Body of pancreas (tissue), 4 donors: ENCODE measurements around the gene NUF2. TPM values are rescaled to one million over a fixed set of nuclear protein-coding genes. Genes with fewer than 3 reads are reported as not detected.
"Not testable (repeated sequence)": the region's sequence is repeated elsewhere in the genome, so short reads cannot be mapped to it uniquely, and the experiment has no call there.

Source experiments
- ATAC-seq: fragments of 150-250 bp; one replicate; pipeline ENCODE4 v1.9.1; 2016
- DNase-seq, 4 donors: peaks; one replicate each; pipeline ENCODE4 v3.0.0-alpha.2; 2019
- H3K27ac ChIP-seq, 4 donors: fragments of 200-600 bp; sonication (generic); 1 replicate in 3 of 4; 2 replicates in 1 of 4; pipeline versions ENCODE4 v1.5.1 to v1.6.1; 2016 to 2019; ENCODE audit warnings: mild to moderate bottlenecking in 1 of 4, mixed read lengths in 1 of 4, moderate library complexity in 1 of 4
- H3K27me3 ChIP-seq, 2 donors: fragments of 200-600 bp; sonication (generic); one replicate each; pipeline ENCODE4 v1.6.0; 2016; ENCODE audit warnings: mild to moderate bottlenecking in 1 of 2
- H3K36me3 ChIP-seq, 2 donors: fragments of 200-600 bp; sonication (generic); replicated peaks in 1 of 2; 2 replicates each; pipeline ENCODE4 v1.5.1; 2016; ENCODE audit warnings: low read depth in 2 of 2; ENCODE audit not compliant: insufficient read depth in 1 of 2
- H3K4me1 ChIP-seq: fragments of 200-600 bp; sonication (generic); one replicate; pipeline ENCODE4 v1.6.0; 2016
- H3K4me3 ChIP-seq, 2 donors: fragments of 200-600 bp; sonication (generic); 1 replicate in 1 of 2; 2 replicates in 1 of 2; pipeline ENCODE4 v1.5.1; 2016 to 2019
- H3K9me3 ChIP-seq, 3 donors: fragments of 200-600 bp; sonication (generic); 1 replicate in 2 of 3; 2 replicates in 1 of 3; pipeline ENCODE4 v1.5.1; 2016
- POLR2A ChIP-seq, 3 donors: fragments of 450-650 bp; IDR thresholded peaks; one replicate each; pipeline ENCODE4 v1.6.1; 2016; ENCODE audit warnings: antibody characterized with exemption in 3 of 3, mild to moderate bottlenecking in 2 of 3
- whole genome bisulfite sequencing, 2 donors: methylation state at CpG; one replicate each; pipeline ENCODE4 v1.1.5; 2017; 5-methylcytosine and 5-hydroxymethylcytosine counted together
- intact Hi-C: fragments of 100-400 bp; cut with DNase I; formaldehyde crosslinking; loops from one replicate; pipeline ENCODE4 v1.15.1; 2023
- total RNA-seq, 2 donors: library from RNA; depleted of rRNA; stranded (reverse); fragments of >200 nt; gene quantifications; one replicate each; pipeline ENCODE4 v1.1.0, GENCODE V29; 2016
- TF ChIP-seq, protein P1 (sequence below), 7 experiments: fragments of 450-650 bp in 4 of 7; fragments of 200-600 bp in 3 of 7; sonication (generic) in 3 of 7; IDR thresholded peaks; one replicate each; pipeline ENCODE4 v1.5.1; 2016 to 2019; ENCODE audit warnings: antibody characterized with exemption in 7 of 7

The NUF2 gene
- under 1 TPM in 1 of 2 donors, not detected in 1; 0.66 TPM for total RNA-seq

DNA sequence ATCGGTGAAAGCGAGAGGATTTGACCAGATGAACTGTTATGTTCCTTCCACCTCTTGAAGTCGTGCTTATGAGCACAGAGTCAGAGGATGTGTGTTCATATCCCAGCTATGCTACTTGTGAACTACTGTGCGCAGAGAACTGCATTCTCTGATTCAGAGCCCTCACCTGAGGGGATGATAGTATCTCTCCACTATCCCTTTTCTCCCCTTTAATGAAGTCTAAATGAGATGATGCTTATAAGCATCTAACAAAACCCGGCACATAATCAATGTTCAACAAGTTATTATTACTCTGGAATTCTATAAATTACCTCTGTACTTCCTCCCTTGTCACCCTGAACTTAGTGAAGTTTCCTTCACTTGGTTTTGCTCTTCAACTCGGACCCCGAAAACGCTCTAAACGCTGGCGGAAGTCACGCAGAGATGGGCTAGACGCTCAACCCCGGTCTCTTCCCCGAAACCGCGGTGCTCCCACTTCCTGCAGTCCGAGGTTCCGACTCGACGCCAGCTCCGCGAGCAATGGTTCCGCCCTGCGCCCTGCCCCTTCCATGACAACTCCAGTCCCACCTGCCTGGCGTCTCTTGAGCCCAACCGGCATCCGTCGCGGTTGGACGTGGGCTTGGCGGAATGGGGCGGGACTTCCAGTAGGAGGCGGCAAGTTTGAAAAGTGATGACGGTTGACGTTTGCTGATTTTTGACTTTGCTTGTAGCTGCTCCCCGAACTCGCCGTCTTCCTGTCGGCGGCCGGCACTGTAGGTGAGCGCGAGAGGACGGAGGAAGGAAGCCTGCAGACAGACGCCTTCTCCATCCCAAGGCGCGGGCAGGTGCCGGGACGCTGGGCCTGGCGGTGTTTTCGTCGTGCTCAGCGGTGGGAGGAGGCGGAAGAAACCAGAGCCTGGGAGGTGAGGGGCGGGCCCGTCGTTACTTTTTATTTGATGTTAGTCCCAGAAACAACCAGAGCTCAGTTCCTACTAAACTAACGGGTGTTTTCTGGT lies at the start of gene NUF2:
NUF2 (plus strand) TSS at position 644 of the 995 bp plus-strand sequence. CDS start 4,098 bp downstream, outside the sequence.
- Histone ChIP-seq H3K4me1 (peaks cover 16% of the 10 kb centered on the region), H3K27ac (peak within 1 kb of the TSS in 3 of 4 donors; percentile 45 to 53 (median 49)), H3K27me3 (no peaks in the 10 kb centered on the region), H3K4me3 (peak within 1 kb of the TSS; percentile 33 to 64), H3K9me3 (no peaks in the 10 kb centered on the region), H3K36me3 (peaks cover 0 to 4% of the 10 kb centered on the region in 2 donors)
- ATAC-seq (peak; percentile 100), DNase-seq (peak; percentile 97 to 98 (median 98))
- TF ChIP-seq, protein P1, sequence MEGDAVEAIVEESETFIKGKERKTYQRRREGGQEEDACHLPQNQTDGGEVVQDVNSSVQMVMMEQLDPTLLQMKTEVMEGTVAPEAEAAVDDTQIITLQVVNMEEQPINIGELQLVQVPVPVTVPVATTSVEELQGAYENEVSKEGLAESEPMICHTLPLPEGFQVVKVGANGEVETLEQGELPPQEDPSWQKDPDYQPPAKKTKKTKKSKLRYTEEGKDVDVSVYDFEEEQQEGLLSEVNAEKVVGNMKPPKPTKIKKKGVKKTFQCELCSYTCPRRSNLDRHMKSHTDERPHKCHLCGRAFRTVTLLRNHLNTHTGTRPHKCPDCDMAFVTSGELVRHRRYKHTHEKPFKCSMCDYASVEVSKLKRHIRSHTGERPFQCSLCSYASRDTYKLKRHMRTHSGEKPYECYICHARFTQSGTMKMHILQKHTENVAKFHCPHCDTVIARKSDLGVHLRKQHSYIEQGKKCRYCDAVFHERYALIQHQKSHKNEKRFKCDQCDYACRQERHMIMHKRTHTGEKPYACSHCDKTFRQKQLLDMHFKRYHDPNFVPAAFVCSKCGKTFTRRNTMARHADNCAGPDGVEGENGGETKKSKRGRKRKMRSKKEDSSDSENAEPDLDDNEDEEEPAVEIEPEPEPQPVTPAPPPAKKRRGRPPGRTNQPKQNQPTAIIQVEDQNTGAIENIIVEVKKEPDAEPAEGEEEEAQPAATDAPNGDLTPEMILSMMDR (IDR thresholded peaks at IDR 0.05) = peak in 1 of 7 experiments; percentile 34
- TF ChIP-seq POLR2A (IDR thresholded peaks at IDR 0.05) = peak in 2 of 3 donors; percentile 61 to 78
- intact Hi-C loops = no loop called here
- WGBS, 2 donors = 0 to 1% methylated on average over 37 to 58 of the region's 58 CpGs

DNA sequence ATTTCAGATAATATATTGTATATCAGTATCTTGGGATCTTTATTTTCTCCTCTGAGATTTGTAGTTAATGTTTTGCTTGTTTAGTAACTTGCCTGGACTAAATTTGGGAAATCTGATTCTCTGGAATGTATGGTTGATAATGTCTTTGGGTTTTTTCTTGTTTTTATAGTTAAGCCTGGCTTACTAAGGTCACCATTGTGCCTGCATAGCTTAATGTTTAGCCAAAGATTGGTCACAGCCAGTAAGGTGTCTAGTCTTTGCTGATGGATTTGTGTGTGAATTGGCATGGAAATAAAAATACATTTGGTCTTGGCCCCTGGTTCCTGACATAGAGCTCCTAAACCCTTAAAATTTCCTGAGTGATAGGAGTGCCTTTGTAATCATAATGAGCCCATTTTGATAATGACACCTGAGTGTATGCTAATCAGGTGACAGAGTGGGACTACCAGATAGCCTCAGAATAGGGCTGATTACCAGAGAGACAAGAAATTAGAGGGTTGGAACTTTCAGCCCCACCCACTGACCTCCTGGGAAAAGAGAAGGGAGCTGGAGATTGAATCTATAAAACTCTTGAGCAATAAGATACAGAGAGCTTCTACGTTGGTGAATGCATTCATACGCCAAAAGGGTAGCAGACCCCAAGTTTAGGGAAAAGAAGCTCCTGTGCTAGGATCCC lies 47.9 kb upstream of the NUF2 start:
- DNase-seq (no peak), ATAC-seq (no peak)
- H3K27me3 ChIP-seq = no peaks in the 10 kb centered on the region
- H3K9me3 ChIP-seq = no peaks in the 10 kb centered on the region
- no peak overlapping the region for H3K27ac ChIP-seq
- no peak overlapping the region for H3K4me3 ChIP-seq
- H3K4me1 ChIP-seq = no peaks in the 10 kb centered on the region
- TF ChIP-seq, protein P1 (IDR thresholded peaks at IDR 0.05) = no peak
- TF ChIP-seq POLR2A (IDR thresholded peaks at IDR 0.05) = no peak
- 77 to 82% methylated on average over 2 of the region's 2 CpGs for WGBS, 2 donors
- intact Hi-C loops = no loop called here
- no peaks in the 10 kb centered on the region for H3K36me3 ChIP-seq

DNA sequence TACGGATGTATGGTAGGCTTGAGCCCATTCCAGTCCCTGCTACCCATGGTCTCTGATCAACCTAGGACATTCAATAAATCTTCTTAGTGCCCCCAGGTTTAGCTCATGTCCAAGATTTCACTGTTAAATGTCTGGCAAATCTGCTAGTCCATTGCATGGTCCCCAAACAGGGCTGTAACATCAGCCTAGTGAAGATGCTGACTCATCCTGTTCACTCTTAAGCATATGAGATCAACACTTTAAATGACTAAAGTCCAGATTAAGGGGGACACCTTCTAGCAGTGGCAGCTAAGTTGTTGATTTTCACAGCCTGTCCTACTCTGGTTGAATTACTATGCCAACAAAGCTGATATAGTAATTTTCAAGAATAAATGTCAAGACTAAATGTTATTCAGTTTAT lies 46.5 kb upstream of the NUF2 start:
- H3K27me3 ChIP-seq = no peaks in the 10 kb centered on the region
- H3K4me3 ChIP-seq = no peak overlapping the region
- intact Hi-C loops = no loop called here
- ATAC-seq = no peak
- no peaks in the 10 kb centered on the region for H3K36me3 ChIP-seq
- H3K4me1 ChIP-seq = no peaks in the 10 kb centered on the region
- H3K9me3 ChIP-seq = no peaks in the 10 kb centered on the region
- 93 to 100% methylated on average over 1 of the region's 1 CpG for WGBS, 2 donors
- no peak for DNase-seq
- TF ChIP-seq, protein P1 (IDR thresholded peaks at IDR 0.05) = no peak
- no peak for TF ChIP-seq POLR2A (IDR thresholded peaks at IDR 0.05)
- no peak overlapping the region for H3K27ac ChIP-seq

DNA sequence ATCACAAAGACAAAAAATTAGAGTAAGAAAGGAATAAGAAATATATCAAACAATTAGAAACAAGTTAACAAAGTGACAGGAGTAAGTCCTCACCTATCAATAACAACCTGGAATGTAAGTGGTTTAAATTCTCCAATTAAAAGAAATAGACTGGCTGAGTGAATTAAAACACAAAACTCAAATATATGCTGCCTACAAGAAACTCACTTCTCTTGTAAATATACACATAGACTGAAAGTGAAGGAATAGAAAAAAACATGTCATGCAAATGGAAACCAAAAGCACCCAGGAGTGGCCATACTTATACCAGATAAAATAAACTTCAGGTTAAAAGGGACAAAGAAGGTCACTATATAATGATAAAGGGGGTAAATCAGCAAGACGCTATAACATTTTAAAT lies 43.2 kb upstream of the NUF2 start:
- TF ChIP-seq, protein P1 (IDR thresholded peaks at IDR 0.05) = no peak
- TF ChIP-seq POLR2A (IDR thresholded peaks at IDR 0.05) = no peak
- WGBS, 2 donors = 79 to 83% methylated on average over 1 of the region's 1 CpG
- Histone ChIP-seq H3K27me3 (no peaks in the 10 kb centered on the region), H3K4me1 (no peaks in the 10 kb centered on the region), H3K27ac (no peak overlapping the region), H3K4me3 (no peak overlapping the region), H3K36me3 (no peaks in the 10 kb centered on the region), H3K9me3 (no peaks in the 10 kb centered on the region)
- ATAC-seq = no peak
- DNase-seq = no peak
- intact Hi-C loops = no loop called here

DNA sequence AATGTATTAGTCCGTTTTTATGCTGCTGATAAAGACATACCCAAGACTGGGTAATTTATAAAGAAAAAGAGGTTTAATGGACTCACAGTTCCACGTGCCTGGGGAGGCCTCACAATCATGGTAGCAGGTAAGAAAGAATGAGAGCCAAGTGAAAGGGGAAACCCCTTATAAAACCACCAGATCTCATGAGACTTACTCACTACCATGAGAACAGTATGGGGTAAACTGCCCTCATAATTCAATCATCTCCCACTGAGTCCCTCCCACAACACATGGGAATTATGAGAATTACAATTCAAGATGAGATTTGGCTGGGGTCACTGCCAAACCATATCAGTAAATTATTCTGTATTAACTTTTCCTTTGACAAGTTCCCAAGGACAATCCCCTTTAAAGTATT lies 36.9 kb upstream of the NUF2 start:
- intact Hi-C loops, H3K27me3 ChIP-seq, ATAC-seq, H3K9me3 ChIP-seq, H3K4me3 ChIP-seq, H3K36me3 ChIP-seq, H3K27ac ChIP-seq, DNase-seq, H3K4me1 ChIP-seq: not testable (repeated sequence)
- 57 to 65% methylated on average over 2 of the region's 2 CpGs for WGBS, 2 donors
